Fibroblast of skin of left quadriceps (primary cell): ENCODE data around the gene ARTN.

Source experiments
- DNase-seq, 2 experiments: peaks; one replicate each; pipeline ENCODE4 v3.0.0-alpha.2; 2013; ENCODE audit warnings: low read depth in 2 of 2

ARTN gene

DNA sequence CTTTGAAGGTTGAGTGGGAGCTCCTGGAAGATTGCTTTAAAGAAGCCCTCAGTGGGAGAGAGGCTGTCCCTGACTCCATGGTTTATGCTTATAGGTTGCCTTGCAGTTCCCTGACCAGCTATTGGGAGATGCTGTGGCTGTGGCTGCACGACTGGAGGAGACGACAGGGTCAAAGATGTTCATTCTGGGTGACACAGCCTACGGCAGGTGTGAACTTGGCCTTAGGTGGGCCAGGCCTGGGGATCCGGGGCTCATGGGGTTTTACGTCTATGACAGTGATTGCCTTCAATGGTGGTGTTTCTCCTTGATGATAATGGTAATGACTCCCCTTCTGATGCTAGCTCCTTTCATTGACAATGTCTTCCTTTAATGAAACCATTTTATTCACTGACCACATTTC, 36.9 kb downstream of the ARTN start:
- DNase-seq: no peak

DNA sequence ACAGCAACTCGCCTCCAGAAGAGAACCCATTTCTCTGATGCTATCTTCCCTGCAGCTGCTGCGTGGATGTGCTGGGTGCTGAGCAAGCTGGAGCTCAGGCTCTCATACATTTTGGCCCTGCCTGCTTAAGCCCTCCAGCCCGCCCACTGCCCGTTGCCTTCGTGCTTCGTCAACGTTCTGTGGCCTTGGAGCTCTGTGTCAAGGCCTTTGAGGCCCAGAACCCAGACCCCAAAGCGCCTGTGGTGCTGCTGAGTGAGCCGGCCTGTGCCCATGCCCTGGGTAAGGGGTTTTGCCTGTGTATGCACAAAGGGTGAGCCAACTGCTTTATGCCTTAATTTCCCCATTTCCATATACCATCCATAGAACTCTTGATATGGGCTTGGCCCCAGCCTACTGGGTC, 37.3 kb downstream of the ARTN start:
- no peak for DNase-seq

DNA sequence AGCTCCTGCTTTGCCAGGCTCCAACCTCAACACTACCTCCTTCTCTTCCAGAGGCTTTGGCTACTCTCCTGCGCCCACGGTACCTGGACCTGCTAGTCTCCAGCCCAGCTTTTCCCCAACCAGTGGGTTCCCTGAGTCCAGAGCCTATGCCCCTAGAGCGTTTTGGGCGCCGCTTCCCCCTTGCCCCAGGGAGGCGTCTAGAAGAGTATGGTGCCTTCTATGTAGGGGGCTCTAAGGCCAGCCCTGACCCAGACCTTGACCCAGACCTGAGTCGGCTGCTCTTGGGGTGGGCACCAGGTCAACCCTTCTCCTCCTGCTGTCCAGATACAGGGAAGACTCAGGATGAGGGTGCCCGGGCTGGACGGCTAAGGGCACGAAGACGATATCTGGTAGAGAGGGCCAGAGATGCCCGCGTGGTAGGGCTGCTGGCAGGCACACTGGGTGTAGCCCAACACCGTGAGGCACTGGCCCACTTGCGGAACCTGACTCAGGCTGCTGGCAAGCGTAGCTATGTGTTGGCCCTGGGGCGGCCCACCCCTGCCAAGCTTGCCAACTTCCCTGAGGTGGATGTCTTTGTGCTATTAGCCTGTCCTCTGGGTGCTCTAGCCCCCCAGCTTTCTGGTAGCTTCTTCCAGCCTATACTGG, 37.9 kb downstream of the ARTN start:
- no peak for DNase-seq

DNA sequence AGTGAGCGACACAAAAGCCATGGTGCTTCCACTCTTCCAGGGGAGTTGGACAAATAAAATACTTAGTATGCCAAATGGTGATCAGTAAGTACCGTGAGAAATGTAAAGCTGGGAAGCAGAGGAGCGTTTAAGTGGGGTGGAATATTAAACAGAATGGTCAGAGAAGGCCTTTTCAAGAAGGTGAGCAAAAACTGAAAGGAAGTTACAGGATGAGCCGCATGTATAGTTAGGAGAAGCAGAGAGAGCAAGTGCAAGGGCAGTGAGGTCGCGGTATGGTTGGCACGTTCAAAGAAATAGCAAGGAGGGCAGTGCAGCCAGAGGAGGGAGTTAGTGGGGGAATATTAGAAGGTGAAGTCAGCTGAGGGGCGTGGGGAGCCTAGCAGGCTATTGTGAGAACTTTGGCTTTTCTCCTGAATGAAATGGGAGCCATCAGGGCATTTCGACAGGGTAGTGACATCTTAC, 40.4 kb downstream of the ARTN start:
- DNase-seq: no peak

DNA sequence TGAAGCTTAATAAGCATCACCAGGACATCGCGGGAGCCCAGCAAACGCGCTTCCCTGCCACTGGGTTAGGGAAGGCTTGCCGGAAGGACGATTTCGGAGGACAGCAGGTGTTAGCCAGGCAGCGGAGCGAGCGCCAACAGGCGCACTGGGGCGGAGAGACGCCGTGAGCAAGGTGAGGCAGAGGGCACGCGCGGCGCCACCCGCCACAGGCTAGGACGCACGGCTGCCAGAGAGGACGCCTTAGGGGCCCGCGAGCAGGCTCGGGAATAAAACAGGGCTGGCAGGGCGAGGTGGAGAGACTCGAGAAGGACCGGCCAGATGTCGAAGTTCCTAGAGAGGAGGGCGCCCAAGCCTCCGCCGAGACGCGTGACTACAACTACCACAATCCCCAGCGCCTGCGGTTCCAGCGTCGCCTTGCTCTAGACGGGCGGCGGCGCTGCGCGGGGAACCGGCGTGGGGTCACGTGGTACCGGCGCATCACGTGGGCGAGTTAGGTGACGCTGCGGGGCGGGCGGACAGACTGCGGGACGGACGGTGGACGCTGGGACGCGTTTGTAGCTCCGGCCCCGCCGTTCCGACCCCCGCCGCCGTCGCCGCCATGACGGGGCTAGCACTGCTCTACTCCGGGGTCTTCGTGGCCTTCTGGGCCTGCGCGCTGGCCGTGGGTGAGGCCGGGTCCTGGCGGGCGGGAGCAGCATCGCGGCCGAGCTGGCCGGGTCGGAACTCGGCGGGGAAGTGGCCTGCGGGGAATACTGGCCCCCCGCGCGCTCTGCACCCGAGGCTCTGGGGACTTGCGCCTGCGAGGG, 41.0 kb downstream of the ARTN start, which contains the start of gene ATP6V0B:
TSS of gene ATP6V0B (plus strand) at position 518 of the 806 bp plus-strand sequence. CDS start at position 599, 81 bp downstream.
- DNase-seq: peak; percentile 79 to 80

DNA sequence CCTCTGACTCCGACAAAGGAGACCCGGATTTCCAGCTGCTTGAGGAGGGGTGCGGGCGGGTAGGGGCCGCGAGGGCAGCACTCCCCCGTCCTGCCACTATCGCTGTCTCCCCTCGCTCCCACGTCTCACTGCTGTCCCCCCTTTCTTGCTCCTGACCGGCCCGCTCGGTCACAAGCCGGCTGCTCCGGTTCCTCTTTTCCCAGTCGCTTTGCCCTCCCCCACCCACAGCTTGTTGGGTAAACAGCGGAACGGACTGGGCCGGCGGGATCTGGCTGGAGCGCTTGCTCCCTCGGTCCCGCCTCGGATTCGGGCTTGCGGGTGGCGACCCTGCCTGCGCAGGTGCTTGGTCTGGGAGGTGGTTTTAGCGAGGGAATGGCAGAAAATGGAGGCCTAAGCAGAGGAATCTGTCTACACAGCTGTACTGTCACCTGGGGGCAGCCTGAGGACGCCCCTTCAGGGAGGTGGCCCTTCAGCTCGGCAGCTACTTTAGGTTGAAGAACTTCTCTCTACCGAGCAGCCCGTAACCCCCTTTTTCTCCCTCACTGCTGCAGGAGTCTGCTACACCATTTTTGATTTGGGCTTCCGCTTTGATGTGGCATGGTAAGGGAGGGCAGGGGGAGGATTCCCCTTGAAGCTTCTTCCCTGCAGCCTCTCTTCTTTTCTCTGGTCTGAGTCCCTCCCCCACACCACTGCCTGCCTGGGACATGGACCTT, 41.8 kb downstream of the ARTN start:
- DNase-seq: no peak

DNA sequence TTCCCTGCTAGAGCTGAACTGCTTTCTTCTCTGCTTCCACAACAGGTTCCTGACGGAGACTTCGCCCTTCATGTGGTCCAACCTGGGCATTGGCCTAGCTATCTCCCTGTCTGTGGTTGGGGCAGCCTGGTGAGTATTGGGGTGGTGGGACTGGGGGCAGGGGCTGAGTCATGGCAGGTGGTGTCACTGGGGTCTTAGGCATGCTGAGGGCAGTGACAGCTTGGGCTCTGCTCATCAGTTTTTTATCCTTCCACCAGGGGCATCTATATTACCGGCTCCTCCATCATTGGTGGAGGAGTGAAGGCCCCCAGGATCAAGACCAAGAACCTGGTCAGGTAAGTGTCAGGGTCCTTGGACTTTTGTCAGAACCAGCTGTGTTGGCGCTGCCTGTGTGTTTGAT, 42.4 kb downstream of the ARTN start:
- DNase-seq: no peak

DNA sequence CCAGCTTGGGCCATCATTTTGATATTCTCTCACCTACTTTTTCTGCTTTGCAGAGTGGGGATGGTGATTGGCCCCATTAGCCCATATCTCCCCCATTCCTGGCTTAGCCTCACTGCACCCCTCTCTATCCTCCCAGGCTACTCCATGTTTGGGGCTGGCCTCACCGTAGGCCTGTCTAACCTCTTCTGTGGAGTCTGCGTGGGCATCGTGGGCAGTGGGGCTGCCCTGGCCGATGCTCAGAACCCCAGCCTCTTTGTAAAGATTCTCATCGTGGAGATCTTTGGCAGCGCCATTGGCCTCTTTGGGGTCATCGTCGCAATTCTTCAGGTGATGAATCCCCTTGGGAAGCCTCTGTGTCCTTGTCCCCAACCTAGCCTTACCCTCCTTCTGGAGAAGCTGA, 43.3 kb downstream of the ARTN start:
- no peak for DNase-seq

DNA sequence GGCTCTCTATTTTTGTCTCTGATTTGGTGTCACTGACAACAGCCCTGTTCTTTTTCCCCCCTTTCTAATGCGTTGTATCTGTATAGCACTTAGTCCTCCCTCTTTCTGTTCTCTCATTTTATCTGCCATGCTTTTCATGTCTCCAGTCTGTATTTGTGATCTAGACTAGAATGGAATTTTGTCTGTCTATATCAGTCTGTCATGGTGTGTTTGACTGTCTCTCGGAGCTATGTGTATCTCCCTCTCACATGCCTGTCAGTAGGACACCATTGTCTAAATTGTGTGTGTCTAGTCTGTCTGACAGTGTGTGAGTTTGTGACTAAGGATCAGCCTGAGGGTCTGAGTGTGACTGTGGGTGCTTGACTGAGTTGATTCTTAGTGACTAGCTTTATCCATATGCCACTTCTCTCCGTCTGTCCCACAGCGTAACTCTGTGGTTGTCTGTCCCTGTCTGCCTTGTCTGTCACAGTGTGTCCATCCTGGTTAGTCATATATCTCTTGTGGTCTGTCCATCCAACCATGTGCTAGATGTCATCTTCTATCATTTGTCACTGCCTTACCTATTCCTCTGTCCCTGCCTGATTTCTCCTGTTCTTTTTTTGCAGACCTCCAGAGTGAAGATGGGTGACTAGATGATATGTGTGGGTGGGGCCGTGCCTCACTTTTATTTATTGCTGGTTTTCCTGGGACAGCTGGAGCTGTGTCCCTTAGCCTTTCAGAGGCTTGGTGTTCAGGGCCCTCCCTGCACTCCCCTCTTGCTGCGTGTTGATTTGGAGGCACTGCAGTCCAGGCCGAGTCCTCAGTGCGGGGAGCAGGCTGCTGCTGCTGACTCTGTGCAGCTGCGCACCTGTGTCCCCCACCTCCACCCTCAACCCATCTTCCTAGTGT, 44.0 kb downstream of the ARTN start:
- DNase-seq: no peak

DNA sequence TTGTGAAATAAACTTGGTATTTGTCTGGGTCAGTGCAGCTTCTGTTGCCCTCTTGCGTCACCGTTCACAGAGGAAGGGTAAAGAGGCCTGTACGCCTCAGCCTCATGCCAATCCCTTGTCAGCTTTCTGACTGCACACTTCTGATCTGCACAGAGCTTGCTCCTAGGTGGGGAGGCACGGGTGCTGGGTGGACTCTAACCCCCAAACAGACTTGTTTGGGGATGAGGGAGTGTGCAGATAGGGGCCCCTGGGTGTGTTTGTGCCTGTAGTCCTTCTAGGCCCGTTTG, 44.6 kb downstream of the ARTN start:
- DNase-seq: no peak

DNA sequence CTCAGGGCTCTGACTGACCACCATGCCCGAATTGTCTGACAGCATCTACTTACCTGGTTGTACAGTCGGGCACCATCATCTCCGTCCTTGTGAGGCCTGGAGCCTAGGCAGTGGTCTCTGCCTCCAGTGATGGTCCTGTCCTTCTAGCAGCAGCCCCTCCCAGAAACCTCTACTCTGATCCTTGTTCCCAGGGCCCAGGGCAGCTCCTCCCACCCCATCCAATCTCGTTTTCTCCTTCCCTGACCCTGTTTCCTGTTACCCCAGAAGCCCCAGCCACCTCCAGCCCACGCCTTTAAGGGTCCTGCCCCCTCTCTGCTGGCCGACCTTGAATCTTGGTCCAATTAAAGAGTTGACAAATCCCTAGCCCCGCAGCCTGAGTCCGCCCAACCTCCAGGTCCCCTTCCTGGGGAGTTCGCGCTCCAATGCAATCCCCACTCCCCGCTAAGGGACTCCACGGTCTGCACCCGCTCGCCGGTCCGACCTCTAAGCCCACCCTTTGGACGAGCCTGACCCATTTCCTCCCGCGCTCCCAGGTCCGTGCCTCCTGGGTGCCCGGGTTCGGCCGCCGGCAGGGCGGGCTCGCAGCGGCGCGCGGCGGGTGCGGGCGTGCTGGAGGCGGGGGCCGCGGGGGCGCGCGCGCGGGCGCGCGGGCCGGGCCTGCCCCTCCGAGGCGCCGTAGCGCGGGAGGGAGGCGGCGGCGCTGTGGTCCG, 45.1 kb downstream of the ARTN start, which contains the start of gene B4GALT2:
TSS of gene B4GALT2 (plus strand) at position 660 of the 710 bp plus-strand sequence. CDS start 1,951 bp downstream, outside the sequence.
- DNase-seq: no peak

DNA sequence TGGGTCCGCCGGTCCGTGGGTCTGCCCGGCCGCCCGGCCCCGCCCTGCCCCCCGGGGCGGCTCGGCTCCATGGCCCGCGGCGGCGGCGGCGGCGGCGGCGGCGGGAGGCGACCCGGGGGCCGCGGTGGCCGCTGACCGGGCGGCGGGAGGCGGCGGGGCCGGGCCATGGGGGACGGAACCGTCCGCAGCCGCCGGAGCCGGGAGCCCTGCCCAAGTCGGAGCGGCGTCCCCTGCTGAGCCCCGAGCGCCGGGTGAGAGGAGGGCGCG, 45.6 kb downstream of the ARTN start:
- DNase-seq: no peak

DNA sequence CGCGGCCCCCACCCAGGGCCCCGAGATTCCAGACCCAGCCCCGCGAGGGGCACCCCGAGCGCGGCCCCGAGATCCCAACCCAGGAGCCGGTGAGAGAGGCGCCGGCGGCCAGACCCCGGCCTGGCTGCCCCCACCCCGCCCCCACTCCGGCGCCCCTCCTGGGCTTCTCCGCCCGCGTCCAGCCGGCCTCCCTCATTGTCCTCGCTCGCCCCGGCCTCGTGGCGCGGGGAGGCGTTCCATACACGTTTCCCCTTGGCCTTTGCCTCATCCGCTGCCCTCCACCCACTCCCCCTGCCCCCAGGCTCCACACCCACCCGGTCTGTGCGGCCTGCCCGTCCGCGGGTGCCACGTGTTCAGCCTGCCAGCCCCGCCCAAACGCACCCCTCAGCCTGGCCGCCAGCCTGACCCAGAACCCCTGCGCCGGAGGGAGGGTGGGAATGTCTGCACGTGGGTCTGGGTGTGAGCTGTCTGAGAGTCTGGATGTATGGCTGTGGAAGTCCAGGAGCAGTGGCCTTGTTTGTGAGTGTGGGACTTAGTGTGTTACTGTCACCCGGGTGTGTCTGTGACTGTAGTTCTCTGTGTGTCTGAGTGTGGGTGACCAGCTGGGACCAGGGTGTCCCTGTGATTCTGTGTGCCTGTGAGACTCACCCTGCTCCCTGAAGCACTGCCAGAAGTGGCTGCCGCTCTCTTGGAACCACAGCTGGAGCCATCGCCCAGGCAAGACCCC, 46.1 kb downstream of the ARTN start:
- DNase-seq: no peak

DNA sequence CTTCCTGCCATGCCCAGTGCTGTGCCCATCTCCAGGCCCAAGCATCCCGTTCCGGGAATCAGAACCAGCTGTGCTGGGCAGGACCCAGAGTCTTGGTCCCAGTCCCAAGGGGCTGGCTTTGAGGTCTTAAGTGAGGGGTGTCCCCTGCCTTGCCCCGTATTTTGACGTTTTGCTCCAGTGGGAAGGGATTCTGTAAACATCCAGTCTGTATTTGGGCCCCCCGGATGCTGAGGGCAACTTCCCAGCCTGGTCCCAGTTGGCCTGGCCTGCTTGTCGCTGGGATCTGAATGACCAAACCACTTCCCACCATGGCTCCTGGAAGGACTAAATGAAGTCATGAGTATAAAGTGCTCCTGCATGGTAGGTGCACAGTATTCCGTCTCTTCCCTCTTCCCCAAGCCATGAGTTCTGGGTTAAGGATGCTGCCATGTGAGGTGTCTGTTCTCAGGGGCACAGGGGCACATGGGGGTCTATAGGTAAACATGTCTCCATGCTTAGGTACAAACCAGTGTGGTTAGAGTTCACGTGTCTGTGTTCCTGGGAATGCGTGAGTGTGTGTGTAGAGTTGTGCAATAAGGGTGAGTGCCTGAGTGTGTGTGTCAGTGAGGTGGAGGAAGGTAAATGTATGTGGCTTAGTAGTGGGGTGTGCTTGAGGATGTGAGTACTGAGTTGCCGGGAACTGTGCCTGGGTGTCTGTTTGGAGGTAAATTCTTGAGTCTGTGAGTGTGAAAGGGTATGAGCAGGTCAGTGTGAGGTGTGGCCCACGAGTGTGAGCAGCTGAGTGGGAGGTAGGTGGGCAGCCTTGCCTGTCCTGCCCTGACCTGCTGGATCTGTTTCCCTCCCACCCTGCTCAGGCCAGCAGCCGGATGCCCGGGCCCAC, 46.9 kb downstream of the ARTN start:
- no peak for DNase-seq

DNA sequence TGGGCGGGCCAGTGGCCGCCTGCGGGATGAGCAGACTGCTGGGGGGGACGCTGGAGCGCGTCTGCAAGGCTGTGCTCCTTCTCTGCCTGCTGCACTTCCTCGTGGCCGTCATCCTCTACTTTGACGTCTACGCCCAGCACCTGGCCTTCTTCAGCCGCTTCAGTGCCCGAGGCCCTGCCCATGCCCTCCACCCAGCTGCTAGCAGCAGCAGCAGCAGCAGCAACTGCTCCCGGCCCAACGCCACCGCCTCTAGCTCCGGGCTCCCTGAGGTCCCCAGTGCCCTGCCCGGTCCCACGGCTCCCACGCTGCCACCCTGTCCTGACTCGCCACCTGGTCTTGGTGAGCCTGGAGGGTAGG, 47.5 kb downstream of the ARTN start:
- no peak for DNase-seq

DNA sequence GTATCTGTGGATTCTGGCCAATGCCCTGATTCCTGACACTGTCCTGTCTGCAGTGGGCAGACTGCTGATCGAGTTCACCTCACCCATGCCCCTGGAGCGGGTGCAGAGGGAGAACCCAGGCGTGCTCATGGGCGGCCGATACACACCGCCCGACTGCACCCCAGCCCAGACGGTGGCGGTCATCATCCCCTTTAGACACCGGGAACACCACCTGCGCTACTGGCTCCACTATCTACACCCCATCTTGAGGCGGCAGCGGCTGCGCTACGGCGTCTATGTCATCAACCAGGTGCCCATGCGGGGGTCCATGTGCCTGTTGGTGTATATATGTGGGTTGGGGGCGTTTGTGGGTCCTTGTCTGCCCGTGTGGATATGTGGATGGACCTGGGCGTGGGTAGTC, 48.0 kb downstream of the ARTN start:
- no peak for DNase-seq

DNA sequence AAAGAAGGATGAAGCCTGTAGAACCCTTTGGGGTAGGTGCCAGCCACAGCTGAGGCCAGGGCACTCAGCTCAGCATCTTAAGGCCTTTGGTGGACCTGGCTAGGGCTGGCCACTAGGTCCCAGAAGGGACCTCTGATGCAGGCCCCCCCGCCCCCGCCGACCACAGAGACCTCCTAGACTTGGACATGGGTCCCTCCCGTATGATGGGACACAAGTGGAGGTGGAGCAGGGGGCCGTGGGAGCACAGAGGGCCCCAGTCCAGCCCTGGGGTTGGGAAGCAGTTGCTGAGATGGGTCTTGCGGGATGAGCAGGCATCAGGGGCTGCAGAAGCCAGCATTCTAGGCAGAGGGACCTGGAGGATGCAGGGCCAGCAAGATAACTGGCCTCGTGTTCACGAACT, 48.6 kb downstream of the ARTN start:
- no peak for DNase-seq

DNA sequence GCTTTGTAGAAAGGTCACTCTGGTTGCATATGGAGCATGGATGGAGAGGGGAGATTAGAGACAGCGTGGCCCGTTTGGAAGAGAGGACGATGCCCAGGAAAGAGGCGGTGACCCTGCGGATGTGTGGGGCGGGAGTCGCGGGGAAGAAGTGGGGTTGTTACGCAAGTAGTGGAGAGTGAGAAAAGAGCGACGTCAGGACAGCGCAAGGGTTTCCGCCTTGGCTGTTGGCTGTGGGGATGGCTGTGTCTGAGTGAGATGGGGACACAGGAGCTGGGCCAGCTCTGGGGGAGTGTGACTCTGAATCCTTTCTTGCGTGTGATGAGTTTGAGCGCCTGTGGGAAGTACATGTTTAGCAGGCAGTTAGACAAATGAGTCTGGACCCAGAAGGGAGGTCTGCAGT, 49.2 kb downstream of the ARTN start:
- no peak for DNase-seq

DNA sequence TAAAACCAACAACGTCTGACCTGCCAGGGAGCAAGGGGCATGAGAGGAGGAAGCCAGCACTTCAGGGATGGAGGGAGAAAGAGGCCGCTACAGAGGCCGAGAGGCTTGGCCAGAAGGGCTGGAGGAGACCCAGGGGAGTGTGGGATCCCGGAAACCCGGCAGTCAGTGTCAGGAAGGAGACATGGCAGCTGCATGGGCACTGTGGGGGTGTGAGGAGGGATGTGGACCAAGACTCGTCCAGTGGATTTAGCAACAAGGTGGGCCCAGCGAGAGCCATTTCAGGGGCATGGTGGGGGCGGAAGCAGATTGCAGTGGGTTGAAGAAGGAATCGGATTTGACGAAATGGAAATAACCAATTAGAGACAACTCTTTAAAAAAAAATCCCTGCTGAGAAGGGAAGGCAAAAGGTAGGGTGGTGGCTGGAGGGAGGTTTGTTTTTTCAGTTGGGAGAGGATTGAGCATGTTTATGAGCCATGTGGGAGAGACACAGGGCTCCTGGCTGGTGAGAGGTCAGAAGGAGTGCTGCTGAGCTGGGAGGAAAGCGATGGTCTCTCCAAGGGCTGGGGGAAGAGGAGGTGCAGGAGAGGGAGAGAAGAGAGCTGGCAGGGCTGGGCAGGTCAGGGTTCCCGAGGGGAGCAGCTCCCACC, 49.8 kb downstream of the ARTN start:
- DNase-seq: no peak
